Measurements from ENCODE around the gene CAMTA1. TPM values are rescaled to one million over a fixed set of nuclear protein-coding genes. Genes with fewer than 3 reads are reported as not detected.

Gene CAMTA1
- total RNA-seq, 1 donor from 2014 or later = 268 TPM

DNA sequence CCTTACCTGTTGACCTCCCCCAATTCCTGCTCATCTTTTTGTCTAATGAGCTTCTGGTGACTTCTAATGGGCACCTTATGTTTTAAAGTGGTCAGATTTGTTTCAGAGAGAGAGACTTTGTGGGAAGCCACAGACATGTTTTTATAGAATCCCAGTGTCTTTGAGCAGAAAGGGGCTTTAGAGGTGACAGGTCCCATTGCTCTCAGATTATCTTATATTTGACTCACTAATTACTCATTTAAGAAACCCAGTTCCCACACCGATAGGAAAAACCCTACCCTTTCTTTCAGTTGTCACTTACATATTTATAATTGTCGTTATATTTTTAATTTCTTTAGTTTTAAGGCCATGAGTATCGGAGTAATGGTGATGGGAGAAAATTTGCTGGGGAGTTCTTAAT is 215.5 kb downstream of the CAMTA1 start:
- Mint-ChIP-seq H3K36me3 (no peaks in the 10 kb centered on the region), H3K9me3 (no peaks in the 10 kb centered on the region), H3K27ac (no peak overlapping the region), H3K27me3 (ENCODE audit: insufficient read depth, low read depth) (peaks cover under 1% of the 10 kb centered on the region), H3K4me3 (no peak overlapping the region), H3K4me1 (peaks cover 4% of the 10 kb centered on the region)
- no peak for TF ChIP-seq EZH2phosphoT487 (IDR thresholded peaks at IDR 0.05)
- TF ChIP-seq, protein P1, sequence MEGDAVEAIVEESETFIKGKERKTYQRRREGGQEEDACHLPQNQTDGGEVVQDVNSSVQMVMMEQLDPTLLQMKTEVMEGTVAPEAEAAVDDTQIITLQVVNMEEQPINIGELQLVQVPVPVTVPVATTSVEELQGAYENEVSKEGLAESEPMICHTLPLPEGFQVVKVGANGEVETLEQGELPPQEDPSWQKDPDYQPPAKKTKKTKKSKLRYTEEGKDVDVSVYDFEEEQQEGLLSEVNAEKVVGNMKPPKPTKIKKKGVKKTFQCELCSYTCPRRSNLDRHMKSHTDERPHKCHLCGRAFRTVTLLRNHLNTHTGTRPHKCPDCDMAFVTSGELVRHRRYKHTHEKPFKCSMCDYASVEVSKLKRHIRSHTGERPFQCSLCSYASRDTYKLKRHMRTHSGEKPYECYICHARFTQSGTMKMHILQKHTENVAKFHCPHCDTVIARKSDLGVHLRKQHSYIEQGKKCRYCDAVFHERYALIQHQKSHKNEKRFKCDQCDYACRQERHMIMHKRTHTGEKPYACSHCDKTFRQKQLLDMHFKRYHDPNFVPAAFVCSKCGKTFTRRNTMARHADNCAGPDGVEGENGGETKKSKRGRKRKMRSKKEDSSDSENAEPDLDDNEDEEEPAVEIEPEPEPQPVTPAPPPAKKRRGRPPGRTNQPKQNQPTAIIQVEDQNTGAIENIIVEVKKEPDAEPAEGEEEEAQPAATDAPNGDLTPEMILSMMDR (IDR thresholded peaks at IDR 0.05) = no peak
- TF ChIP-seq EZH2 (IDR thresholded peaks at IDR 0.05) = no peak
- H4K20me1 ChIP-seq (ENCODE audit: low read depth) = peaks cover 5% of the 10 kb centered on the region
- H3K9me3 ChIP-seq (ENCODE audit: low read depth) = no peaks in the 10 kb centered on the region
- no peaks in the 10 kb centered on the region for H3F3A ChIP-seq (ENCODE audit: low read depth)
- no peaks in the 10 kb centered on the region for H3K27me3 ChIP-seq
- H3K9ac ChIP-seq = no peak overlapping the region
- no peak overlapping the region for H2AFZ ChIP-seq (replicated peaks)
- no peak overlapping the region for H3K4me2 ChIP-seq
- no peaks in the 10 kb centered on the region for H3K36me3 ChIP-seq
- no peak for DNase-seq (ENCODE audit: low spot score)
- H3K4me1 ChIP-seq = peaks cover 11% of the 10 kb centered on the region
- no peak overlapping the region for H3K27ac ChIP-seq
- H3K4me3 ChIP-seq = no peak overlapping the region
- H3K79me2 ChIP-seq (ENCODE audit: low read depth) = no peaks in the 10 kb centered on the region

DNA sequence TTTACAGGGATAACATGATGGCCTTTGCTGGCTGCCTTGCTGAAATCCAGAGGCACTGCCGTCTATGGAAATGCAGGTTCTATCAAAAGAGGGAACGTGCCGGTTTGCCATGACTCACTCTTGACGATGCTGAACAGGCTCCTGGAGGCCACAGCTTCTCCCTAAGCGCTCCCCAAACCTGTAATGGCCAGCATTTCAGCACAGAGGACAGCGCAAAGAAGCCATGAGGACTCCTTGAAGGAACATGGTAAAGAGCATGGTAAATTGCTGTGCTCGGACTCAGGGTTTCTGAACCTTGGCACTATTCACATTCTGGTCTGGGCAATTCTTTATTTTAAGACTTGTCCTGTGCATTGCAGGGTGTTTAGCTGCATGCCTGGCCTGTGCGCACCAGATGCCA is 217.5 kb downstream of the CAMTA1 start:
- Histone ChIP-seq H3K27me3 (no peaks in the 10 kb centered on the region), H3K4me3 (no peak overlapping the region), H3K9me3 (ENCODE audit: low read depth) (no peaks in the 10 kb centered on the region), H3K9ac (no peak overlapping the region), H3K36me3 (no peaks in the 10 kb centered on the region), H2AFZ (replicated peaks) (no peak overlapping the region), H4K20me1 (ENCODE audit: low read depth) (peaks cover 5% of the 10 kb centered on the region), H3K27ac (no peak overlapping the region), H3F3A (ENCODE audit: low read depth) (no peaks in the 10 kb centered on the region), H3K79me2 (ENCODE audit: low read depth) (no peaks in the 10 kb centered on the region), H3K4me2 (no peak overlapping the region), H3K4me1 (no peaks in the 10 kb centered on the region)
- H3K4me3 Mint-ChIP-seq = no peak overlapping the region
- TF ChIP-seq, protein P1 (IDR thresholded peaks at IDR 0.05) = no peak
- TF ChIP-seq EZH2 (IDR thresholded peaks at IDR 0.05) (no peak), EZH2phosphoT487 (IDR thresholded peaks at IDR 0.05) (no peak)
- peak; percentile 58 for DNase-seq (ENCODE audit: low spot score)
- H3K27ac Mint-ChIP-seq = no peak overlapping the region
- no peaks in the 10 kb centered on the region for H3K36me3 Mint-ChIP-seq
- H3K9me3 Mint-ChIP-seq = no peaks in the 10 kb centered on the region
- H3K27me3 Mint-ChIP-seq (ENCODE audit: insufficient read depth, low read depth) = peaks cover 2% of the 10 kb centered on the region
- H3K4me1 Mint-ChIP-seq = peaks cover 4% of the 10 kb centered on the region

DNA sequence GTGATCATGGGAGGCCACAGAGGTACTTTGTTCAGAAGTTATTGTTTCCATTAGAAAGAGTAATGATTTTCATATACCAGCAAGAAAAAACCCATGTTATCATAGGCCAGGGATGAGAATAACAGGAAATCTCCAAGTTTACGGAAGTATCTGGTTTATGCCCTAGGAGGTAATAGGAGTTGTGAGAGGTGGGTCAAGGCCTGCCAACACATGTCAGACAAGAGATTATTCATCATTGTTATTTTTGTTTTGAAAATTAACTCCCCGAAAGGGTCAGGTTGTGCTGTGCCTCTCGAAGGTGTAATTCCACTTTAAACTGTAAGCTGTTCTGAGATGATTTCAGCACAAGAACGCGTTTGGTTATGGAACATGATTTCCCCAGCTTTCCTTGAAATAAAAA is 218.4 kb downstream of the CAMTA1 start:
- Mint-ChIP-seq H3K4me1 (no peaks in the 10 kb centered on the region), H3K36me3 (no peaks in the 10 kb centered on the region), H3K9me3 (no peaks in the 10 kb centered on the region), H3K4me3 (no peak overlapping the region), H3K27me3 (ENCODE audit: insufficient read depth, low read depth) (peaks cover 2% of the 10 kb centered on the region), H3K27ac (no peak overlapping the region)
- H2AFZ ChIP-seq (replicated peaks) = no peak overlapping the region
- no peak for TF ChIP-seq EZH2 (IDR thresholded peaks at IDR 0.05)
- TF ChIP-seq, protein P1 (IDR thresholded peaks at IDR 0.05) = no peak
- no peak for TF ChIP-seq EZH2phosphoT487 (IDR thresholded peaks at IDR 0.05)
- H3K9me3 ChIP-seq (ENCODE audit: low read depth) = no peaks in the 10 kb centered on the region
- H3K4me1 ChIP-seq = no peaks in the 10 kb centered on the region
- DNase-seq (ENCODE audit: low spot score) = no peak
- no peak overlapping the region for H3K9ac ChIP-seq
- H3K36me3 ChIP-seq = no peaks in the 10 kb centered on the region
- H3F3A ChIP-seq (ENCODE audit: low read depth) = no peaks in the 10 kb centered on the region
- no peak overlapping the region for H3K4me2 ChIP-seq
- no peaks in the 10 kb centered on the region for H3K27me3 ChIP-seq
- no peak overlapping the region for H3K4me3 ChIP-seq
- peaks cover 5% of the 10 kb centered on the region for H4K20me1 ChIP-seq (ENCODE audit: low read depth)
- no peak overlapping the region for H3K27ac ChIP-seq
- no peaks in the 10 kb centered on the region for H3K79me2 ChIP-seq (ENCODE audit: low read depth)

Measured in neural progenitor cell (in vitro differentiated cells).